Peyer's patch (tissue), 4 donors: ENCODE results near the gene SERPINE2. TPM values are rescaled to one million over a fixed set of nuclear protein-coding genes. Genes with fewer than 3 reads are reported as not detected.

ENCODE experiments used
- DNase-seq, 3 donors: peaks; one replicate each; pipeline ENCODE4 v3.0.0-alpha.2; 2017 to 2019
- H3K27ac ChIP-seq, 4 donors: fragments of 200-600 bp; sonication (generic); one replicate each; pipeline ENCODE4 v1.5.1; 2016 to 2019
- H3K27me3 ChIP-seq, 2 donors: fragments of 200-600 bp; sonication (generic); one replicate each; pipeline ENCODE4 v1.5.1; 2019
- H3K36me3 ChIP-seq, 3 donors: fragments of 200-600 bp; sonication (generic); one replicate each; pipeline ENCODE4 v1.5.1; 2016 to 2019
- H3K4me1 ChIP-seq, 4 donors: fragments of 200-600 bp; sonication (generic); one replicate each; pipeline ENCODE4 v1.5.1; 2016 to 2019
- H3K4me3 ChIP-seq, 4 donors: fragments of 200-600 bp; sonication (generic); 1 replicate in 3 of 4; 2 replicates in 1 of 4; pipeline ENCODE4 v1.5.1; 2016 to 2019; ENCODE audit warnings: mild to moderate bottlenecking in 1 of 4
- H3K9me3 ChIP-seq, 4 donors: fragments of 200-600 bp; sonication (generic); one replicate each; pipeline ENCODE4 v1.5.1; 2016 to 2019; ENCODE audit warnings: mild to moderate bottlenecking in 1 of 4
- POLR2A ChIP-seq, 2 donors: fragments of 450-650 bp; IDR thresholded peaks; one replicate each; pipeline ENCODE4 v1.5.1; 2017; ENCODE audit warnings: antibody characterized with exemption in 2 of 2, mild to moderate bottlenecking in 2 of 2, moderate library complexity in 2 of 2
- total RNA-seq, 4 donors: library from RNA; depleted of rRNA; stranded (reverse); fragments of >200 nt; gene quantifications; one replicate each; pipeline ENCODE4 v1.1.0, GENCODE V29; 2016
- TF ChIP-seq, protein P1 (sequence below), 6 experiments: fragments of 450-650 bp in 4 of 6; fragments of 200-600 bp in 2 of 6; sonication (generic) in 1 of 6; IDR thresholded peaks; one replicate each; pipeline ENCODE4 v1.5.1; 2017 to 2019; ENCODE audit warnings: antibody characterized with exemption in 6 of 6, mild to moderate bottlenecking in 3 of 6, moderate library complexity in 1 of 6

The SERPINE2 gene
- total RNA-seq, 4 donors from 2014 or later, result 2.8 to 19.8 (median 15.5) TPM

DNA sequence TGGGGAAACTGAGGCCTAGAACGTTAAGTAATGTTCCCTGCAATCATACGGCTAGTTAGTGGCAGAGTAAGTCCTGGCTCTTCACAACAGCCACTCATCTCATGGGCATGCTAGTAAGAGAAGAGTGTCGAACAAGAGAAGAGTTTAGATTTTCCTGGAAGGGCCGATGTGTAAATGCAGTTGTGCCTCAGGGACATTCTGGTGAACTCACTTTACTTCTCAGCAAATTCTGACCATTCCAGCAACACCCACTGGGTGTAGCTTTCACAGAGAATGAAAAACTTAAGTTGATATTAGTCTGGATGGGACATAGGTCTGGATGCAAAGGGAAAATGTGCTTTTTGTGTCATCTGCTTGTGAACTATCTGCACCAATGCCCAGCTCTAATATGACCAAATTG, 58.3 kb downstream of the SERPINE2 start:
- Histone ChIP-seq H3K9me3 (no peaks in the 10 kb centered on the region), H3K27ac (no peak overlapping the region), H3K36me3 (no peaks in the 10 kb centered on the region), H3K27me3 (no peaks in the 10 kb centered on the region), H3K4me1 (no peaks in the 10 kb centered on the region), H3K4me3 (no peak overlapping the region)
- no peak for DNase-seq
- no peak for TF ChIP-seq POLR2A (IDR thresholded peaks at IDR 0.05)
- TF ChIP-seq, protein P1, sequence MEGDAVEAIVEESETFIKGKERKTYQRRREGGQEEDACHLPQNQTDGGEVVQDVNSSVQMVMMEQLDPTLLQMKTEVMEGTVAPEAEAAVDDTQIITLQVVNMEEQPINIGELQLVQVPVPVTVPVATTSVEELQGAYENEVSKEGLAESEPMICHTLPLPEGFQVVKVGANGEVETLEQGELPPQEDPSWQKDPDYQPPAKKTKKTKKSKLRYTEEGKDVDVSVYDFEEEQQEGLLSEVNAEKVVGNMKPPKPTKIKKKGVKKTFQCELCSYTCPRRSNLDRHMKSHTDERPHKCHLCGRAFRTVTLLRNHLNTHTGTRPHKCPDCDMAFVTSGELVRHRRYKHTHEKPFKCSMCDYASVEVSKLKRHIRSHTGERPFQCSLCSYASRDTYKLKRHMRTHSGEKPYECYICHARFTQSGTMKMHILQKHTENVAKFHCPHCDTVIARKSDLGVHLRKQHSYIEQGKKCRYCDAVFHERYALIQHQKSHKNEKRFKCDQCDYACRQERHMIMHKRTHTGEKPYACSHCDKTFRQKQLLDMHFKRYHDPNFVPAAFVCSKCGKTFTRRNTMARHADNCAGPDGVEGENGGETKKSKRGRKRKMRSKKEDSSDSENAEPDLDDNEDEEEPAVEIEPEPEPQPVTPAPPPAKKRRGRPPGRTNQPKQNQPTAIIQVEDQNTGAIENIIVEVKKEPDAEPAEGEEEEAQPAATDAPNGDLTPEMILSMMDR (IDR thresholded peaks at IDR 0.05), result no peak

DNA sequence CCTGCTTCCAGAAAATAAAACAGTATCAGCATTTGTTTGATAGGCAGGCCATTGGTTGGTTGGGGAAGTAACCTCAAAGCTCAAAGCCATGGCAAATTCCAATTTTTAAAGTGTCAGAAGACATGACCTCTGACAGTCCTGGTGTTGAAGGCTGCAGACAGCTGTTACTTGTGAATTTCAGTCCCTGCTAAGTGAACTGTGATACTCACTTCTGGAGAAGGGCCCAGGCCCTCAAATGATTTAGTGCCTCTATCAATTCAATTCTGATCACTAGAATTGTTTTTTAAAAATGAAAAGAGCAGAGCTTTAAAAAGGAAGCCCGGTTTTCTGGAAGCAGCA, 58.7 kb downstream of the SERPINE2 start:
- DNase-seq, result no peak
- no peak for TF ChIP-seq POLR2A (IDR thresholded peaks at IDR 0.05)
- TF ChIP-seq, protein P1 (IDR thresholded peaks at IDR 0.05), result no peak
- Histone ChIP-seq H3K4me1 (no peaks in the 10 kb centered on the region), H3K36me3 (no peaks in the 10 kb centered on the region), H3K9me3 (no peaks in the 10 kb centered on the region), H3K4me3 (no peak overlapping the region), H3K27ac (no peak overlapping the region), H3K27me3 (no peaks in the 10 kb centered on the region)

DNA sequence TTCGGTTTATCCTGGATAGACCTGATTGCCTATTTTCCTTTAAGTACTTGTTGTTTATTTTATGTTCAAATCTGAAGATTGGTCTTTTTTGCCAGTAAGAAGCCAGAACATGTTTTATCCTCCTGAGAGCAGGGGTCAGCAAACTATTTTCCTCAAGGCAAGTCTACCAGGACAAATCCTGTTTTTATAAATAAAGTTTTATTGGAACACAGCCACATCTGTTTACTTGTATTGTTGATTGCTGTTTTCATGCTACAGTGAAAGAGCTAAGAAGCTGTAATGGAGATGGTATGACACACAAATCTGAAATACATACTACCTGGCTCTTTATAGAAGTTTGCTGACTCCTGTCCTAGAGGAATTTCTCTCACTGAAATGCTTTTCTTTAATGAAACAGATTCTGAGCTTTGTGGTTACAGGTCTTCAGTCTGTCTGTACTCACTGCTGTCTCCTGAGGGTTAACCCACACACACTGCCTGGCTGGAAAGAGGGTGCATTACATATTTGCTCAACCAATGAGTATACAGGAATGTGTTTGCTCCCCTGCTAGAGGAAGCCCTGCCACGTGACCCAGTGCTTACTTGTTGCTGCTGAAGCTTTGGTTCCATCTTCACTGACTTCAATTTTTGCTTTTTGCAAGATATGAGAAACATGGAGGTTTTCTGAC, 59.2 kb downstream of the SERPINE2 start:
- TF ChIP-seq, protein P1 (IDR thresholded peaks at IDR 0.05), result no peak
- no peak for TF ChIP-seq POLR2A (IDR thresholded peaks at IDR 0.05)
- DNase-seq, result no peak
- no peaks in the 10 kb centered on the region for H3K36me3 ChIP-seq
- H3K9me3 ChIP-seq, result no peaks in the 10 kb centered on the region
- no peaks in the 10 kb centered on the region for H3K4me1 ChIP-seq
- no peaks in the 10 kb centered on the region for H3K27me3 ChIP-seq
- H3K27ac ChIP-seq, result no peak overlapping the region
- H3K4me3 ChIP-seq, result no peak overlapping the region

- no peak overlapping the region for H3K27ac ChIP-seq
- H3K4me3 ChIP-seq, result no peak overlapping the region
- no peaks in the 10 kb centered on the region for H3K9me3 ChIP-seq
- no peak for DNase-seq
- H3K4me1 ChIP-seq, result no peaks in the 10 kb centered on the region
- H3K36me3 ChIP-seq, result no peaks in the 10 kb centered on the region
- H3K27me3 ChIP-seq, result no peaks in the 10 kb centered on the region
- TF ChIP-seq POLR2A (IDR thresholded peaks at IDR 0.05), result no peak
- TF ChIP-seq, protein P1 (IDR thresholded peaks at IDR 0.05), result no peak
These were observed 60.6 kb downstream of the SERPINE2 start for GRCh38 chr2:223978451-223978850.

GRCh38 chr2:223976635-223977226, 62.4 kb downstream of the SERPINE2 start:
- no peak for DNase-seq
- H3K36me3 ChIP-seq, result no peaks in the 10 kb centered on the region
- H3K9me3 ChIP-seq, result no peaks in the 10 kb centered on the region
- no peaks in the 10 kb centered on the region for H3K4me1 ChIP-seq
- H3K27ac ChIP-seq, result no peak overlapping the region
- H3K27me3 ChIP-seq, result no peaks in the 10 kb centered on the region
- TF ChIP-seq, protein P1 (IDR thresholded peaks at IDR 0.05), result no peak
- no peak for TF ChIP-seq POLR2A (IDR thresholded peaks at IDR 0.05)
- H3K4me3 ChIP-seq, result no peak overlapping the region
